Ramos (cell line): Measurements from ENCODE around the gene FGFR3.

Experiments used
- in situ Hi-C: fragments of 300-500 bp; cut with MboI; formaldehyde crosslinking; loops from one replicate; pipeline ENCODE4 v1.14.3; 2022; ENCODE audit warnings: low sequenced_read_pairs; ENCODE audit not compliant: unreplicated experiment

The FGFR3 gene

DNA sequence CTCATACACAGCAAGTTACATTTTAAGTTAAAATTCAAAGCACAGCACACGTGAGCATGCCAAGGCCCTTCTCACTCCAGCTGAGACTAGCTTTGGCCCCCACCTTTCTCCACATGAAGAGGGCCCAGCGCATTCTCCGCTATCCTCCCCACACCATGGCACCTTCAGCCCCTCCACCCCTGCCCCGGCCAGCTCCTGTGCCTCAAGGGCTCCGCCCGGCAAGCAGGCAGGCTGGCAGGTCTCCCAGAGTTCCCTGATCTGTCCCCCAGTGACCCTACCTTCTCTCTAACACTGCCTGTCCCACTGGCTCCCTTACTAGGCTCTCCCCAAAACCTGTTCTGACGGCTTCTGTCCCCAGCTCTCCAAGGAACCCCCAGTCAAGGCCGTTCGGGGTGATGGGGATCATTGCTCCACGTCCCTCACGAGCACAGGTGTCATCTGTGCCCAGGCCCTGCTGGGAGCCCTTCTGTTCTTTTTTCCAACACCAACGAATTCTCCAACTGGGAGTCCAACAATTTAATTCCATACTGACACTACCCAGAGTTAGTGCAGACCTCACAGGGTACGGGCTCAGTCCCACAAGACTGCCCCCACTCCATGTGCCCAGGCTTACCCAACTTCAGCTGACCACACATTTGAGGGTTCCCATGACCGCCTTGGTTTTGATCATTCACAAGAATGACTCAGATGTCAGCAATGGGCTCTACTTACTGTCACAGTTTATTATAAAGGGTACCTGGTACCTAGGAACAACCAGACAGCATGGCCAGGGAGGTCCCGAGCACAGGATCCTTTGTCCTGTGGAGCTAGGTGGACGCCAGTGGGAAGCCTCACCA, 58.7 kb downstream of the FGFR3 start:
- in situ Hi-C loops = no loop called here

DNA sequence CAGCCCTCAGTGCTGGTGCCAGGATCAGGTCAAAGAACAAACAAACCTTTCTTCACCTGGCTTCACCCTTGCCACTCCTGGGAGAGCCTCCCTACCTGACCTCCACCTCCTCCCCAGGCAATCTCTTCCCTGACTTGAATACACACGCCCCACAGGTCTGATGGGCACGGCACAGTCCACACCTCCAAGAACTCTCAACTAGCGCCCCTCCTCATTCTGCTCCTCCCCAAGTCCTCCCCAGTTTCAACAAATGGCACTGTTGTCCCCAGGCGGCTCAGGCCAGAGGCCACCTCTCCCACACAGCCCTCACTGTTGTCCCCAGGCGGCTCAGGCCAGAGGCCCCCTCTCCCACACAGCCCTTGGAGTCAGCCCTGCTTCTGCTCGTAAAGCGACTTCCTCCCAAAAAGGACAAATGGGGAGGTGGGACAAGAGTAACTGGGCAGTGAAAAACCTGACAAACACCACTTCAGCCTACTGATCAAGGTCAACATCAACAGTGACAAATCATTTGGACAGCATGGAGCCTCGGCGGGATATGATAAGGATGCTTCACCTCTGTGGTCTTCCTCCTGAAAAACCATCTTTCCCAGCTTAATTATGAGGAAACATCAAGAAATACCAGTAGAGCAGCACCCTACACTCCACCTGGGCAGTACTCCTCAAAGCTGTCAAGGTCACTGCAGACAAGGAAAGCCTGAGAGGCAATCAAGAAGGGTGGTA, 60.0 kb downstream of the FGFR3 start:
- in situ Hi-C loops = no loop called here

- in situ Hi-C loops = no loop called here
These were observed 61.7 kb downstream of the FGFR3 start for GRCh38 chr4:1854752-1855151.

DNA sequence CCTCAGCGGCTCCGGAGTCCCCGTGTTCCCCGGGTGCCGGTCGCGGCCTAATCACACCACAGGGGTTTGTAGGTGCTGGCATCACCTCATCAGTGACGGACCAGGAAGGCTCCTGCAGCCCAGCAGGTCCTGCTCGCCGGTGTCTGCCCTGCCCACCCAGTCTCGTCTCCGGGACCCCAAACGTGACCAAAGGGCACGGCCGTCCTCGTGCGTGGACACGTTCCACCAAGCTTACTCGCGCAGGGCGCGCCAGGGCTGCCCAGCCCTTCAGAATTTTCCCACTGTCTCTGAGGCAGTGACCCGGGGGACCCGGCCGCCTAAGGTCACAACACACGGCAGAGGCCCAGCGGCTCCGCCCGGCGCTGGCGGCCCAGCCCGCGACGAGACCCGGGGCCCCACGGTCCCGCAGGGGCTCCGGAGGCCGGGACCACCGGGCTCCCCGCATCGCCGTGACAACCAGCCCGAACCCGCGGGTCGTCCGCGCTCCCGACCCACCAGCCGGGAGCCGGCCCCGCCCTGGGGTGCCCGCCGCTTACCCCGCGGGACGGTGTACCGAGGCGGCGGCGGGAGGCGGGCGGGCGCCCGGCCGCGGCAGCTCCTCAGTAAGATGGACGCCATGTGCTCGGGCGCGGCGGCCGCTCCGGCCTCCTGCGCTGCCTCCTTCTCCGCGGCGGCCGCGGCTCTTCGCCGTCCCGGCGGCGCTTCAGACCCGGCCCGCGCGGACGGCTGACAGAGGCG, 62.4 kb downstream of the FGFR3 start:
- in situ Hi-C loops = no loop called here

DNA sequence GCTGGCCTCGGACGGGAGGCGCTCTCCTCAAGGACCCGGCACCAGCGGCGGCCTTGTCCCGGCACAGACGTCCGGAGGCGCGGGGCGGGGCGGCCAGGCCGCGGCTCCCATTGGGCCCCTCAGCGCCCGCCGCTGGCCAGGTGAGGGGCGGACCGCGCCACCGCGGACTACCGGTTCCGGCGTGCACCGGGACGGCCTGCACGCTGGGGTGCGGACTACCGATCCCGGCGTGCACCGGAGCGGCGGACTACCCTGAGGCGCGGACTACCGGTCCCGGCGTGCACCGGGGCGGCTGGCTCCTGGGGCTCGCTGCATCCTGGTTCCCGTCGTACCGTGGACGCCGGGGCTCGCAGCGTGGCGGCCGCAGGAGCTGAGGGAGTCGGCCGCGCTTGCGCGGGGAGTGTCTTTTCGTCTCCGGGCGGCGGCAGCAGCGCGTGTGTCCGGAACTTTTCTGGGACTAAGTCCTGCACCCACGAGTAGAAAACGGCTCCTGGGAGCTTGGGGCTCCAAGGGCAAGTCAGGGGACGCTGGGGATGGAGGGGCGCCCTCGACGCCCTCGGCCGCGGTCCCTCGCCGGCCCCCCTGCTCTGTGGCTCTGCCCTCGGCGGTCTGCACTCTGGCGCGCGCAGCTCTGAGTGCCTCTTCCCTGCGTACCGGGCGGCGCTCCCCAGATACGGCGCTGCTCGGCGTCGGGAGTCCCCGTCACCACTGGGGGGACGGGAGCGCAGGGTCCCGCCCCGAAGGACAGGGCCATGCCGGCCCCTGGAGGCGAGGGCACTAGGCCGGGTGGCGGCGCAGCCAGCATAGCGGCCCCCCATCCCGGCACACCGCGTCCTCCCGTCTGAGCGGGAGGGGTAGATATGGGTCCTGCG, 63.2 kb downstream of the FGFR3 start, which contains the start of gene LETM1:
Gene LETM1 (minus strand): TSS at position 86 of the 872 bp plus-strand sequence. CDS start 206 bp downstream, outside the sequence.
- in situ Hi-C loops = no loop called here

DNA sequence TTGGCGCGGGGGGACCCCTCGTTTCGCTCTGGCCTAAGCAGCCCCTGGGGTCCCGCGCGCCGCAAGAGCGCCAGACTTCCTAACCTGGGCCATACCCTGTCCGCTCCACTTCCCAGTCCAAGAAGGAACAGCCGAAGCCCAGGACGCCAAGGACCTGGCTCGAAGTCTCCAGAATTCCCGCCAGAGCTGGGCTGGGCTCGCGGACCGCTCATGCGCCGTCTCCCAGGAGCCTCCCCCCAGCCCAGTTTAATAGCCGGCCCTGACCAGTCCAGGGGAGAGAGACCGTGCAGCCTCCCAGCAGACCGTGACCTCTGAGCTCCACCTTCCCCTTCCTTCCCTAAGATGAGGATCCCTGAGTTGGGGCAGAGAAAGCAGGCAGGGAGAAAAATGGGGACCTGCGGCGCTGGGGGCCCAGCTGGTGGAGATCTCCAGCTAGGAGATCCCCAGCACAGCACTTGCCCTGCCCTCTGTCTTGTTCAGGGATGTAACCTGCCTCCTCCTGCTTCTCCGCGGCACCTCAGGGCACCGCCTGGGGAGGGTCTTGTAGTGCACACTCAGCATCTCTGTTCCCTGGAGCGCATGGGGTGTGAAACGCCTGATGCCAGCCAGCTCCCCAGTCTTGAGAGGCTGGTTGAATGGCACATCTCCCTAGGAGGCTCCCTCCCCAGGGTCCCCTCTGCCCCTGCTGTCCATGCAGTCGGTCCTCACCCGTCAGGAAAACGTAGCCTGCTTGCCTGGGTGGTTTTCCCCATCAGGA, 64.0 kb downstream of the FGFR3 start:
- in situ Hi-C loops = no loop called here

- in situ Hi-C loops = no loop called here
These were observed 64.8 kb downstream of the FGFR3 start for GRCh38 chr4:1857931-1858330.
